B cell (primary cell): ENCODE data around the gene FBLN2. TPM values are rescaled to one million over a fixed set of nuclear protein-coding genes. Genes with fewer than 3 reads are reported as not detected.

Source experiments
- ATAC-seq: fragments of 200-7000 bp; cut with Tn5 transposase; one replicate; pipeline ENCODE4 v1.10.0; 2021; ENCODE audit warnings: low read depth, mild to moderate bottlenecking, moderate number of reproducible peaks, moderate library complexity
- CTCF ChIA-PET: fragments of 350-600 bp; sonication (Branson Sonifier 250); formaldehyde crosslinking; loops from one replicate; lab custom pipeline; 2021; ENCODE audit warnings: antibody characterized with exemption, inconsistent platforms; lab: Charles Lee
- POLR2A ChIA-PET: fragments of 350-600 bp; sonication (Branson Sonifier 250); formaldehyde crosslinking; loops from one replicate; lab custom pipeline; 2021; ENCODE audit warnings: antibody characterized with exemption; lab: Charles Lee
- DNase-seq: peaks from one replicate; pipeline ENCODE4 v3.0.0; 2013
- H2AFZ ChIP-seq: 2 replicates; pipeline ENCODE4 v1.6.1; 2012; ENCODE audit warnings: mild to moderate bottlenecking, low read depth, low read length; ENCODE audit not compliant: insufficient read depth, poor library complexity, severe bottlenecking
- H3K27ac ChIP-seq, 2 donors: 1 replicate in 1 of 2; 2 replicates in 1 of 2; pipeline ENCODE4 v1.5.1; 2012 to 2013; ENCODE audit warnings: low read length in 2 of 2, mild to moderate bottlenecking in 2 of 2, moderate library complexity in 1 of 2
- H3K27me3 ChIP-seq, 4 experiments: fragments of 200-600 bp in 1 of 4; sonication (generic) in 1 of 4; replicated peaks in 1 of 4; 1 replicate in 2 of 4; 2 replicates in 2 of 4; pipeline versions ENCODE4 v1.6.1 to v1.7.0; 2013 to 2016; ENCODE audit warnings: low read length in 3 of 4, mild to moderate bottlenecking in 2 of 4, mixed read lengths in 1 of 4, moderate library complexity in 1 of 4; ENCODE audit not compliant: insufficient read depth in 4 of 4, control insufficient read depth in 3 of 4; ENCODE audit errors: control extremely low read depth in 1 of 4
- H3K36me3 ChIP-seq, 2 experiments: replicated peaks in 1 of 2; 1 replicate in 1 of 2; 2 replicates in 1 of 2; pipeline versions ENCODE4 v1.6.1 to v1.7.1; 2013; ENCODE audit warnings: low read length in 1 of 2; ENCODE audit not compliant: insufficient read depth in 2 of 2, control insufficient read depth in 1 of 2; ENCODE audit errors: control extremely low read depth in 1 of 2, extremely low read depth in 1 of 2
- H3K4me1 ChIP-seq, 2 donors: fragments of 200-600 bp in 1 of 2; sonication (generic) in 1 of 2; 1 replicate in 1 of 2; 2 replicates in 1 of 2; pipeline versions ENCODE4 v1.5.1 to v1.6.1; 2013 to 2017; ENCODE audit warnings: low read length in 2 of 2; ENCODE audit not compliant: control insufficient read depth in 2 of 2, insufficient read depth in 2 of 2
- H3K4me2 ChIP-seq: replicated peaks from 2 replicates; pipeline ENCODE3; 2012; ENCODE audit warnings: mild to moderate bottlenecking, low read depth, low read length; ENCODE audit not compliant: poor library complexity, severe bottlenecking
- H3K4me3 ChIP-seq, 5 experiments: fragments of 200-600 bp in 1 of 5; sonication (generic) in 1 of 5; 1 replicate in 3 of 5; 2 replicates in 2 of 5; pipeline versions ENCODE4 v1.5.1 to v1.7.0; 2011 to 2016; ENCODE audit warnings: low read length in 4 of 5, mild to moderate bottlenecking in 4 of 5, low read depth in 2 of 5, control low read depth in 1 of 5, moderate library complexity in 1 of 5; ENCODE audit not compliant: insufficient read depth in 1 of 5; ENCODE audit errors: control extremely low read depth in 1 of 5, extremely low read depth in 1 of 5
- H3K79me2 ChIP-seq: fragments of 200-600 bp; sonication (generic); one replicate; pipeline ENCODE4 v1.6.0; 2016; ENCODE audit warnings: low read length; ENCODE audit not compliant: control insufficient read depth, insufficient read depth
- H3K9ac ChIP-seq: fragments of 200-600 bp; sonication (generic); 2 replicates; pipeline ENCODE4 v1.6.1; 2017; ENCODE audit warnings: mild to moderate bottlenecking, low read length, moderate library complexity
- H3K9me3 ChIP-seq, 3 donors: one replicate each; pipeline versions ENCODE4 v1.6.1 to v1.7.1; 2013; ENCODE audit warnings: low read length in 2 of 3; ENCODE audit not compliant: control insufficient read depth in 2 of 3, insufficient read depth in 1 of 3; ENCODE audit errors: control extremely low read depth in 1 of 3
- H4K20me1 ChIP-seq: 2 replicates; pipeline ENCODE4 v1.6.0; 2012; ENCODE audit warnings: mild to moderate bottlenecking, low read length; ENCODE audit not compliant: insufficient read depth, control insufficient read depth, poor library complexity, severe bottlenecking
- H3K27ac Mint-ChIP-seq: one replicate; pipeline ENCODE4 v1.8.0; 2021; ENCODE audit warnings: mixed read lengths
- H3K27me3 Mint-ChIP-seq: one replicate; pipeline ENCODE4 v1.8.0; 2021; ENCODE audit warnings: mixed read lengths
- H3K4me1 Mint-ChIP-seq: one replicate; pipeline ENCODE4 v1.8.0; 2021; ENCODE audit warnings: mixed read lengths
- H3K4me3 Mint-ChIP-seq: one replicate; pipeline ENCODE4 v1.8.0; 2021; ENCODE audit warnings: mixed read lengths
- H3K9me3 Mint-ChIP-seq: one replicate; pipeline ENCODE4 v1.8.0; 2022; ENCODE audit warnings: mixed read lengths; ENCODE audit not compliant: insufficient read depth
- CTCF ChIP-seq: fragments of 200-600 bp; IDR thresholded peaks from one replicate; pipeline ENCODE4 v1.8.0; 2022; ENCODE audit warnings: antibody characterized with exemption, mild to moderate bottlenecking
- EZH2 ChIP-seq: IDR thresholded peaks from 2 replicates; pipeline ENCODE4 v1.6.1; 2012; ENCODE audit warnings: borderline replicate concordance, low read depth, mild to moderate bottlenecking, moderate library complexity, low read length; ENCODE audit not compliant: insufficient read depth, poor library complexity, severe bottlenecking
- WGBS: methylation state at CpG from one replicate; pipeline ENCODE4 v1.1.5; 2013; ENCODE audit warnings: missing lambda C conversion rate; ENCODE audit not compliant: insufficient coverage; 5-methylcytosine and 5-hydroxymethylcytosine counted together
- intact Hi-C: fragments of 100-400 bp; cut with micrococcal nuclease; formaldehyde crosslinking; loops from one replicate; pipeline ENCODE4 v1.10.0; 2022
- polyA plus RNA-seq: library from polyadenylated mRNA; depleted of rRNA; stranded (reverse); fragments of >200 nt; gene quantifications from 2 replicates; pipeline ENCODE4 v1.2.3, GENCODE V29; 2012
- total RNA-seq, 2 donors: library from RNA; stranded (reverse); fragments of 120-200 nt in 1 of 2; gene quantifications; 1 replicate in 1 of 2; 2 replicates in 1 of 2; pipeline versions ENCODE4 v1.2.3 to v1.2.4, GENCODE V29; 2013 to 2022

Gene FBLN2
- total and polyA plus RNA-seq, 2 donors (not counting 1 experiment from before 2014, with no cell fraction given): 3.6 to 8.2 TPM

GRCh38 chr3:13626915-13627460 is 78.1 kb downstream of the FBLN2 start:
- ChIA-PET CTCF (no interaction called here), POLR2A (no interaction called here)
- ATAC-seq: no peak
- Histone ChIP-seq H3K9ac (no peak overlapping the region), H3K4me3 (no peak overlapping the region), H4K20me1 (no peaks in the 10 kb centered on the region), H3K27me3 (no peaks in the 10 kb centered on the region), H3K36me3 (no peaks in the 10 kb centered on the region), H2AFZ (no peak overlapping the region), H3K9me3 (peaks cover 0 to 10% (median 0%) of the 10 kb centered on the region in 3 donors), H3K4me1 (no peaks in the 10 kb centered on the region), H3K79me2 (no peaks in the 10 kb centered on the region), H3K27ac (no peak overlapping the region), H3K4me2 (no peak overlapping the region)
- TF ChIP-seq EZH2 (no peak), CTCF (no peak)
- DNase-seq: no peak
- intact Hi-C loops: no loop called here
- Mint-ChIP-seq H3K4me1 (no peaks in the 10 kb centered on the region), H3K9me3 (no peaks in the 10 kb centered on the region), H3K4me3 (no peak overlapping the region), H3K27me3 (no peaks in the 10 kb centered on the region), H3K27ac (no peak overlapping the region)
- WGBS: 83% methylated on average over 9 of the region's 9 CpGs

- POLR2A ChIA-PET: no interaction called here
- Histone ChIP-seq H3K4me1 (no peaks in the 10 kb centered on the region), H3K9me3 (peaks cover 0 to 10% (median 0%) of the 10 kb centered on the region in 3 donors), H3K27ac (no peak overlapping the region), H3K27me3 (no peaks in the 10 kb centered on the region), H2AFZ (no peak overlapping the region), H3K4me2 (no peak overlapping the region), H3K36me3 (peaks cover 0 to 1% of the 10 kb centered on the region in 2 experiments), H3K79me2 (no peaks in the 10 kb centered on the region), H3K4me3 (no peak overlapping the region), H4K20me1 (no peaks in the 10 kb centered on the region), H3K9ac (no peak overlapping the region)
- no peaks in the 10 kb centered on the region for H3K9me3 Mint-ChIP-seq
- no peak overlapping the region for H3K4me3 Mint-ChIP-seq
- no peaks in the 10 kb centered on the region for H3K27me3 Mint-ChIP-seq
- H3K4me1 Mint-ChIP-seq: no peaks in the 10 kb centered on the region
- no peak overlapping the region for H3K27ac Mint-ChIP-seq
- CTCF ChIA-PET: interaction anchor here (1.1 kb wide), 1 partner anchor 20 kb away, joined by 3 read pairs; no protein-coding TSS in a partner anchor
- DNase-seq (no peak), ATAC-seq (no peak)
- TF ChIP-seq EZH2: no peak
- TF ChIP-seq CTCF: no peak
- intact Hi-C loops: no loop called here
- 94% methylated on average over 8 of the region's 9 CpGs for whole genome bisulfite sequencing
These were observed 78.8 kb downstream of the FBLN2 start for GRCh38 chr3:13627681-13628080.
